H1 (cell line): Measurements from ENCODE around the gene SIGLEC11. TPM values are rescaled to one million over a fixed set of nuclear protein-coding genes. Genes with fewer than 3 reads are reported as not detected.

Experiments
- CTCF ChIA-PET: fragments of 300-600 bp; sonication (Branson Sonifier 250); formaldehyde crosslinking; loops from one replicate; lab custom pipeline; 2021; ENCODE audit not compliant: partially characterized antibody; lab: Charles Lee
- POLR2A ChIA-PET: fragments of 300-600 bp; sonication (Branson Sonifier 250); formaldehyde crosslinking; loops from one replicate; lab custom pipeline; 2021; ENCODE audit warnings: inconsistent platforms; ENCODE audit not compliant: partially characterized antibody; lab: Charles Lee
- DNase-seq, 2 experiments: peaks; one replicate each; pipeline versions ENCODE4 v3.0.0 to v3.0.0-alpha.2; 2010 to 2022; ENCODE audit warnings: low spot score in 2 of 2, low read depth in 1 of 2, mixed read lengths in 1 of 2
- FAIRE-seq: peaks from 2 replicates; lab custom pipeline; 2011; peaks lifted over from hg19 to GRCh38; lab: Jason Lieb, UNC
- H2AFZ ChIP-seq: 2 replicates; pipeline ENCODE4 v1.8.1; 2012; ENCODE audit warnings: low read length, inconsistent platforms
- H2AK5ac ChIP-seq: 2 replicates; pipeline ENCODE4 v1.6.1; 2013; ENCODE audit warnings: low read depth, low read length
- H2BK120ac ChIP-seq: replicated peaks from 2 replicates; pipeline ENCODE3; 2013; ENCODE audit warnings: low read depth, low read length, inconsistent platforms
- H2BK12ac ChIP-seq: 2 replicates; pipeline ENCODE4 v1.6.1; 2013; ENCODE audit warnings: low read depth, low read length
- H2BK15ac ChIP-seq: 2 replicates; pipeline ENCODE4 v1.6.1; 2013; ENCODE audit warnings: low read length
- H2BK20ac ChIP-seq: 2 replicates; pipeline ENCODE4 v1.6.1; 2013; ENCODE audit warnings: low read length
- H2BK5ac ChIP-seq: 2 replicates; pipeline ENCODE4 v1.6.1; 2013; ENCODE audit warnings: low read depth, low read length
- H3K14ac ChIP-seq: 2 replicates; pipeline ENCODE4 v1.6.1; 2013; ENCODE audit warnings: inconsistent platforms; ENCODE audit not compliant: insufficient read length
- H3K18ac ChIP-seq: 2 replicates; pipeline ENCODE4 v1.6.1; 2013; ENCODE audit warnings: low read length; ENCODE audit errors: extremely low read depth
- H3K23ac ChIP-seq: 2 replicates; pipeline ENCODE4 v1.6.1; 2013; ENCODE audit warnings: inconsistent platforms; ENCODE audit not compliant: insufficient read length
- H3K23me2 ChIP-seq: 2 replicates; pipeline ENCODE4 v1.6.1; 2013; ENCODE audit warnings: low read depth, low read length
- H3K27ac ChIP-seq: 2 replicates; pipeline ENCODE4 v1.6.1; 2011; ENCODE audit warnings: low read depth, low read length, inconsistent platforms
- H3K27me3 ChIP-seq, 4 experiments: replicated peaks in 1 of 4; 1 replicate in 1 of 4; 2 replicates in 3 of 4; pipeline versions ENCODE4 v1.6.1 to v1.8.1; 2011 to 2013; ENCODE audit warnings: low read length in 3 of 4, mild to moderate bottlenecking in 3 of 4, inconsistent platforms in 2 of 4, mixed read lengths in 2 of 4, moderate library complexity in 1 of 4; ENCODE audit not compliant: control insufficient read depth in 3 of 4, insufficient read depth in 3 of 4; ENCODE audit errors: extremely low read depth in 1 of 4
- H3K36me3 ChIP-seq, 4 experiments: 2 replicates each; pipeline versions ENCODE4 v1.6.1 to v1.8.1; 2011 to 2013; ENCODE audit warnings: mild to moderate bottlenecking in 4 of 4, low read length in 3 of 4, moderate library complexity in 2 of 4, control low read depth in 1 of 4, inconsistent platforms in 1 of 4; ENCODE audit not compliant: insufficient read depth in 4 of 4, control insufficient read depth in 2 of 4
- H3K4ac ChIP-seq: replicated peaks from 2 replicates; pipeline ENCODE3; 2013; ENCODE audit warnings: low read length, low read depth, mixed read lengths, inconsistent platforms; ENCODE audit not compliant: insufficient read length
- H3K4me1 ChIP-seq, 4 experiments: replicated peaks in 1 of 4; 1 replicate in 1 of 4; 2 replicates in 3 of 4; pipeline versions ENCODE4 v1.6.1 to v1.8.1; 2011 to 2013; ENCODE audit warnings: low read length in 3 of 4, inconsistent platforms in 2 of 4, mixed read lengths in 1 of 4; ENCODE audit not compliant: insufficient read depth in 4 of 4, control insufficient read depth in 3 of 4
- H3K4me2 ChIP-seq, 2 experiments: 2 replicates each; pipeline versions ENCODE4 v1.6.1 to v1.8.1; 2011 to 2013; ENCODE audit warnings: low read depth in 2 of 2, low read length in 2 of 2, control low read depth in 1 of 2, inconsistent platforms in 1 of 2, mild to moderate bottlenecking in 1 of 2; ENCODE audit not compliant: insufficient read depth in 1 of 2
- H3K4me3 ChIP-seq, 4 experiments: fragments of 200-600, 300-600 bp in 1 of 4; sonication (generic), shearing (Covaris generic), sonication (Bioruptor Twin) in 1 of 4; 2 replicates each; pipeline versions ENCODE4 v1.5.1 to v1.8.1; 2011 to 2016; ENCODE audit warnings: low read length in 4 of 4, low read depth in 3 of 4, control low read depth in 2 of 4, inconsistent platforms in 2 of 4, mild to moderate bottlenecking in 2 of 4, mixed read lengths in 1 of 4, moderate library complexity in 1 of 4; ENCODE audit not compliant: insufficient read depth in 2 of 4; ENCODE audit errors: extremely low read depth in 1 of 4
- H3K56ac ChIP-seq: replicated peaks from 2 replicates; pipeline ENCODE3; 2013; ENCODE audit warnings: low read depth, mild to moderate bottlenecking, mixed read lengths, low read length, inconsistent platforms; ENCODE audit not compliant: insufficient read length
- H3K79me1 ChIP-seq: 2 replicates; pipeline ENCODE4 v1.6.1; 2013; ENCODE audit warnings: low read depth, low read length, control low read depth
- H3K79me2 ChIP-seq, 2 experiments: 2 replicates each; pipeline versions ENCODE4 v1.6.1 to v1.8.1; 2012 to 2013; ENCODE audit warnings: low read length in 2 of 2, mild to moderate bottlenecking in 2 of 2, inconsistent platforms in 1 of 2; ENCODE audit not compliant: insufficient read depth in 2 of 2, control insufficient read depth in 1 of 2
- H3K9ac ChIP-seq, 4 experiments: replicated peaks in 1 of 4; 1 replicate in 1 of 4; 2 replicates in 3 of 4; pipeline versions ENCODE4 v1.6.1 to v1.8.1; 2011 to 2013; ENCODE audit warnings: low read depth in 3 of 4, low read length in 3 of 4, control low read depth in 2 of 4, mild to moderate bottlenecking in 2 of 4, moderate library complexity in 2 of 4, inconsistent platforms in 1 of 4; ENCODE audit errors: extremely low read depth in 1 of 4
- H3K9me3 ChIP-seq, 2 experiments: 2 replicates each; pipeline versions ENCODE4 v1.6.1 to v1.8.1; 2012 to 2013; ENCODE audit warnings: mild to moderate bottlenecking in 2 of 2, moderate library complexity in 2 of 2, control low read depth in 1 of 2, inconsistent platforms in 1 of 2, low read depth in 1 of 2, low read length in 1 of 2, mixed read lengths in 1 of 2; ENCODE audit not compliant: insufficient read depth in 2 of 2
- H4K20me1 ChIP-seq, 2 experiments: replicated peaks in 1 of 2; 2 replicates each; pipeline versions ENCODE3 to v1.8.1; 2011 to 2013; ENCODE audit warnings: inconsistent platforms in 2 of 2, low read length in 2 of 2, mild to moderate bottlenecking in 1 of 2; ENCODE audit not compliant: insufficient read depth in 2 of 2, control insufficient read depth in 1 of 2
- H4K5ac ChIP-seq: 2 replicates; pipeline ENCODE4 v1.6.1; 2013; ENCODE audit warnings: low read length, low read depth, mixed read lengths, inconsistent platforms; ENCODE audit not compliant: insufficient read length
- H4K8ac ChIP-seq: 2 replicates; pipeline ENCODE4 v1.8.0; 2013; ENCODE audit warnings: mild to moderate bottlenecking, moderate library complexity, low read length, inconsistent platforms; ENCODE audit not compliant: insufficient read depth; ENCODE audit errors: extremely low read depth
- H4K91ac ChIP-seq: replicated peaks from 2 replicates; pipeline ENCODE3; 2013; ENCODE audit warnings: low read length, mixed read lengths, inconsistent platforms; ENCODE audit not compliant: insufficient read length
- CBX5 ChIP-seq: fragments of 300-800, 300-1000 bp; sonication (generic); IDR thresholded peaks from 2 replicates; pipeline ENCODE4 v1.7.1; 2016; ENCODE audit warnings: antibody characterized with exemption, low read length, low read depth
- CEBPB ChIP-seq: IDR thresholded peaks from 2 replicates; pipeline ENCODE4 v1.6.1; 2012; ENCODE audit warnings: low read depth, low read length
- CREB1 ChIP-seq: IDR thresholded peaks from 2 replicates; pipeline ENCODE4 v1.6.1; 2012; ENCODE audit warnings: inconsistent platforms
- E2F6 ChIP-seq: IDR thresholded peaks from 2 replicates; pipeline ENCODE4 v1.6.1; 2012; ENCODE audit warnings: inconsistent platforms
- KDM1A ChIP-seq: fragments of 200-600, 300-600 bp; sonication (generic); IDR thresholded peaks from 2 replicates; pipeline ENCODE4 v1.7.1; 2016; ENCODE audit warnings: mild to moderate bottlenecking, low read length, borderline replicate concordance
- KDM4A ChIP-seq: IDR thresholded peaks from one replicate; pipeline ENCODE4 v1.7.1; 2012; ENCODE audit warnings: low read depth, mild to moderate bottlenecking, moderate library complexity, low read length, inconsistent platforms; ENCODE audit not compliant: severe bottlenecking
- PHF8 ChIP-seq: fragments of 200-600 bp; sonication (generic); conservative IDR thresholded peaks from 2 replicates; pipeline ENCODE4 v1.7.1; 2012; ENCODE audit warnings: low read depth, mild to moderate bottlenecking, inconsistent platforms, low read length, moderate library complexity
- POLR2AphosphoS5 ChIP-seq: IDR thresholded peaks from 2 replicates; pipeline ENCODE4 v1.6.1; 2011; ENCODE audit warnings: low read depth, low read length
- RFX5 ChIP-seq: IDR thresholded peaks from 2 replicates; pipeline ENCODE4 v1.6.1; 2011; ENCODE audit warnings: low read depth, low read length, improper control_type of control experiment, borderline replicate concordance
- SIN3A ChIP-seq, 2 experiments: IDR thresholded peaks in 1 of 2; conservative IDR thresholded peaks in 1 of 2; 2 replicates each; pipeline ENCODE4 v1.6.1; 2011 to 2012; ENCODE audit warnings: low read length in 2 of 2, improper control_type of control experiment in 1 of 2, low read depth in 1 of 2, mild to moderate bottlenecking in 1 of 2
- SP2 ChIP-seq: IDR thresholded peaks from 2 replicates; pipeline ENCODE4 v1.6.1; 2012; ENCODE audit warnings: mild to moderate bottlenecking, low read length, inconsistent platforms
- YY1 ChIP-seq: IDR thresholded peaks from 2 replicates; pipeline ENCODE4 v1.6.1; 2011; ENCODE audit warnings: low read depth, mild to moderate bottlenecking, low read length
- ZNF274 ChIP-seq: IDR thresholded peaks from 2 replicates; pipeline ENCODE4 v1.7.0; 2012; ENCODE audit warnings: low read length, borderline replicate concordance; ENCODE audit errors: extremely low read depth
- WGBS, 2 experiments: shearing (Covaris generic) in 1 of 2; methylation state at CpG; one replicate each; pipeline versions ENCODE4 v1.1.6 to v1.1.7; 2013 to 2015; ENCODE audit warnings: low lambda C conversion rate in 2 of 2, mixed read lengths in 2 of 2, inconsistent platforms in 1 of 2, low coverage in 1 of 2, missing lambda C conversion rate in 1 of 2; ENCODE audit not compliant: insufficient replicate concordance in 2 of 2, insufficient coverage in 1 of 2, insufficient read length in 1 of 2; ENCODE audit errors: extremely low coverage in 1 of 2, missing lambda C conversion rate in 1 of 2; 5-methylcytosine and 5-hydroxymethylcytosine counted together
- polyA plus RNA-seq, 7 experiments: library from polyadenylated mRNA; depleted of rRNA in 3 of 7; stranded (reverse) in 5 of 7; unstranded in 2 of 7; fragments of >200 nt in 5 of 7; fragments of 200-250 nt in 2 of 7; gene quantifications; 1 replicate in 5 of 7; 2 replicates in 1 of 7; 4 replicates in 1 of 7; pipeline versions ENCODE4 v1.2.1 to v1.2.3, GENCODE V29; 2011 to 2013; ENCODE audit warnings: missing spikeins in 2 of 7, mixed read lengths in 2 of 7
- total RNA-seq: library from RNA; stranded (reverse); fragmentation: NEBNext Ultra II Directional; extraction: Animal tissue kit (Norgen Biotek cat#: 25700); gene quantifications from 2 replicates; pipeline ENCODE4 v1.2.1, GENCODE V29; 2021

Gene SIGLEC11
- total and polyA plus RNA-seq, 2 of the 8 experiments (the other 6 are each of a cell fraction or from before 2014, with no cell fraction given): 0.18 TPM; not detected in 1

DNA sequence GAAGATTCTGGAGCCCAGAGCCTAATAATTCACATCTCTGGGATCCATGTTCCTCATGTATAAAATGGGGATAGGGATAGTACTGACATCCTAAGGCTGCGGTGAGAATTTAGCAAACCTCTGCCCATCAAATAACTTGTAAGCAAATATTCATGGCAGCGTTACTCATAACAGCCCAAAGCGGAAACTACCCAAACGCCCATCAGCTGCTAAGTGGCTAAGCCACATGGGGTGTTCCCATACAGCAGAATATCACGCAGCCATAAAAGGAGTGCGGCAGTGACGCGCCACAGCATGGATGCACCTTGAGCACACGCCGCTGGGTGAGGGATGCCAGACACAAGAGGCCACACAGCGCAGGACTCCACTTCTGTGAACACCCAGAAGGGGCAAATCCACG is 44.5 kb upstream of the SIGLEC11 start:
- POLR2A ChIA-PET: interaction anchor here (1.6 kb wide), 1 partner anchor 286 kb away, joined by 4 read pairs; no protein-coding TSS in a partner anchor
- no peaks in the 10 kb centered on the region for H3K27me3 ChIP-seq
- no peaks in the 10 kb centered on the region for H3K4me1 ChIP-seq
- WGBS, 2 experiments: 90% methylated on average over 12 of the region's 12 CpGs; no CpG with 5 or more reads in 1 of the 2 experiments
- H3K4me2 ChIP-seq: no peak overlapping the region
- no peak overlapping the region for H2AK5ac ChIP-seq
- H2BK12ac ChIP-seq: no peak overlapping the region
- H3K4me3 ChIP-seq: no peak overlapping the region
- no peak overlapping the region for H2BK120ac ChIP-seq
- no peak overlapping the region for H3K23ac ChIP-seq
- no peak overlapping the region for H4K5ac ChIP-seq
- FAIRE-seq (no peak), DNase-seq (no peak)
- H2AFZ ChIP-seq: no peak overlapping the region
- H3K4ac ChIP-seq: no peak overlapping the region
- no peak overlapping the region for H3K9ac ChIP-seq
- no peak overlapping the region for H3K56ac ChIP-seq
- H3K14ac ChIP-seq: no peak overlapping the region
- no peaks in the 10 kb centered on the region for H3K79me2 ChIP-seq
- CTCF ChIA-PET: interaction anchor here (1.2 kb wide), 2 partner anchors 33 to 200 kb away, joined by 3 to 5 read pairs; no protein-coding TSS in a partner anchor
- no peaks in the 10 kb centered on the region; a peak in 1 of 4 replicates for H3K9me3 ChIP-seq
- peaks cover 3 to 8% (median 4%) of the 10 kb centered on the region in 4 experiments; a peak in 4 of 8 replicates for H3K36me3 ChIP-seq
- H2BK15ac ChIP-seq: no peak overlapping the region
- H2BK20ac ChIP-seq: no peak overlapping the region
- no peaks in the 10 kb centered on the region for H3K23me2 ChIP-seq
- TF ChIP-seq CREB1 (no peak), SIN3A (conservative IDR thresholded peaks at IDR 0.05 in 1 of 2, IDR thresholded peaks at IDR 0.05 in 1 of 2; ENCODE audit: low read depth in 1 of 2, low read length in 2 of 2) (no peak), YY1 (no peak), CBX5 (no peak), KDM1A (no peak), POLR2AphosphoS5 (no peak), PHF8 (no peak), CEBPB (no peak), RFX5 (no peak), SP2 (no peak), ZNF274 (no peak), KDM4A (no peak), E2F6 (no peak)
- H3K79me1 ChIP-seq: no peaks in the 10 kb centered on the region
- no peak overlapping the region for H2BK5ac ChIP-seq
- no peak overlapping the region for H3K27ac ChIP-seq
- no peak overlapping the region for H4K8ac ChIP-seq
- no peak overlapping the region for H4K91ac ChIP-seq
- peaks cover 0 to 1% of the 10 kb centered on the region in 2 experiments for H4K20me1 ChIP-seq
- no peak overlapping the region for H3K18ac ChIP-seq
